Peyer's patch (tissue), 4 donors: ENCODE results near the gene PDE4D.

Experiments
- CTCF ChIP-seq, 6 experiments: fragments of 450-650 bp in 4 of 6; fragments of 200-600 bp in 2 of 6; sonication (generic) in 1 of 6; IDR thresholded peaks; one replicate each; pipeline ENCODE4 v1.5.1; 2017 to 2019; ENCODE audit warnings: antibody characterized with exemption in 6 of 6, mild to moderate bottlenecking in 3 of 6, moderate library complexity in 1 of 6
- POLR2A ChIP-seq, 2 donors: fragments of 450-650 bp; IDR thresholded peaks; one replicate each; pipeline ENCODE4 v1.5.1; 2017; ENCODE audit warnings: antibody characterized with exemption in 2 of 2, mild to moderate bottlenecking in 2 of 2, moderate library complexity in 2 of 2

- TF ChIP-seq POLR2A (IDR thresholded peaks at IDR 0.05) (no peak), CTCF (IDR thresholded peaks at IDR 0.05) (no peak)
Measured at GRCh38 chr5:59081693-59082092, 811.8 kb downstream of the PDE4D start.
